Measurements from ENCODE around the gene PRND. TPM values are rescaled to one million over a fixed set of nuclear protein-coding genes. Genes with fewer than 3 reads are reported as not detected.

Gene PRND
- total RNA-seq, 1 donor from 2014 or later: not detected

- Histone ChIP-seq H3K36me3 (ENCODE audit: control insufficient read depth, insufficient read depth, low read length) (no peaks in the 10 kb centered on the region), H3K27me3 (ENCODE audit: control insufficient read depth, insufficient read depth, low read length) (peaks cover 9% of the 10 kb centered on the region), H3K4me3 (ENCODE audit: low read depth, low read length) (no peak overlapping the region)
- no peak for DNase-seq (ENCODE audit: low read depth)
- no peak for TF ChIP-seq CTCF (IDR thresholded peaks at IDR 0.05; ENCODE audit: insufficient read depth, low read length, poor library complexity, severe bottlenecking)
These were observed 3.7 kb upstream of the PRND start for GRCh38 chr20:4717816-4718570.

GRCh38 chr20:4719190-4719589 is 2.5 kb upstream of the PRND start:
- no peak for DNase-seq (ENCODE audit: low read depth)
- Histone ChIP-seq H3K36me3 (ENCODE audit: control insufficient read depth, insufficient read depth, low read length) (no peaks in the 10 kb centered on the region), H3K27me3 (ENCODE audit: control insufficient read depth, insufficient read depth, low read length) (peaks cover 12% of the 10 kb centered on the region), H3K4me3 (ENCODE audit: low read depth, low read length) (no peak overlapping the region)
- TF ChIP-seq CTCF (IDR thresholded peaks at IDR 0.05; ENCODE audit: insufficient read depth, low read length, poor library complexity, severe bottlenecking): no peak

GRCh38 chr20:4720041-4720976 is 1.4 kb upstream of the PRND start:
- DNase-seq (ENCODE audit: low read depth): peak; percentile 18

GRCh38 chr20:4720977-4721349 is 746 bp upstream of the PRND start:
- Histone ChIP-seq H3K36me3 (ENCODE audit: control insufficient read depth, insufficient read depth, low read length) (no peaks in the 10 kb centered on the region), H3K4me3 (ENCODE audit: low read depth, low read length) (no peak overlapping the region), H3K27me3 (ENCODE audit: control insufficient read depth, insufficient read depth, low read length) (peaks cover 12% of the 10 kb centered on the region)
- TF ChIP-seq CTCF (IDR thresholded peaks at IDR 0.05; ENCODE audit: insufficient read depth, low read length, poor library complexity, severe bottlenecking): no peak
- DNase-seq (ENCODE audit: low read depth): no peak

More at GRCh38 chr20:4720041-4720976, 1.4 kb upstream of the PRND start:
- Histone ChIP-seq H3K27me3 (ENCODE audit: control insufficient read depth, insufficient read depth, low read length) (peaks cover 12% of the 10 kb centered on the region), H3K36me3 (ENCODE audit: control insufficient read depth, insufficient read depth, low read length) (no peaks in the 10 kb centered on the region), H3K4me3 (ENCODE audit: low read depth, low read length) (no peak overlapping the region)
- TF ChIP-seq CTCF (IDR thresholded peaks at IDR 0.05; ENCODE audit: insufficient read depth, low read length, poor library complexity, severe bottlenecking): peak; percentile 64

GRCh38 chr20:4722571-4722970 is 862 bp downstream of the PRND start:
- H3K27me3 ChIP-seq (ENCODE audit: control insufficient read depth, insufficient read depth, low read length): peaks cover 12% of the 10 kb centered on the region
- H3K4me3 ChIP-seq (ENCODE audit: low read depth, low read length): no peak overlapping the region
- no peaks in the 10 kb centered on the region for H3K36me3 ChIP-seq (ENCODE audit: control insufficient read depth, insufficient read depth, low read length)
- TF ChIP-seq CTCF (IDR thresholded peaks at IDR 0.05; ENCODE audit: insufficient read depth, low read length, poor library complexity, severe bottlenecking): no peak
- DNase-seq (ENCODE audit: low read depth): no peak

Data from kidney epithelial cell (primary cell).